ENCODE results near the gene PKD2.

DNA sequence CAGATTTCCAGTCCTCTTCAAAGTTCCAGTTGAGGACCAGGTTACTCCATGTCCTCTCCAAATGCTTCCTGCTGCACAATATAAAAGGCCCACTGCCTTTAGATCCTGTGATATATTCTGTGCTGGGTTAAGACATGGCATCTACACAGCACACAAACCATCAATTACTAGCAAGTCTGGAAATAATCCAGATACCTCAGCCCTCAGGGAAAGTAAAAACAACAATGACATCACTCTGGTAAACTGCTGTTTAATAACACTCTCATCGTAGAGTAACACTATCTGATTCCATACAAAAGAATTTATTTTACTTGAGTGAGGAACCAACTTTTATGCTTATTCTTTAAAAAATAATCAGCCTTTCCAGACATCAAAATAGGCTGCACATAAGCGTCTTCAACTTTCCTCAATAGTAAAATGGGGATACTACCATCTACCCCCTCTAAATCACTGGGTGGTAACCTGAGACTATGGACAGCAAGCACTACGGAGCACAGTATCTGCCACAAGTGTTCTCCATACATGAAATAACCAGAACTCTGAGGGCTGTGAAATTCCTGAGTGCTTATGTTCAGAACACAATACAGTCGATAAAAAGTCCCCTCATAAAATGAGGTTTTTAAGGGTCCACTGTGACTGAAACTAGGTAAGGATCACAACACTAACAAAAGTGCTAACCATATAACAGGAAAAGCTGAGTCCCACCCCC is 97.6 kb downstream of the PKD2 start:
- no peak for TF ChIP-seq POLR2A (IDR thresholded peaks at IDR 0.05)
- TF ChIP-seq, protein P1, sequence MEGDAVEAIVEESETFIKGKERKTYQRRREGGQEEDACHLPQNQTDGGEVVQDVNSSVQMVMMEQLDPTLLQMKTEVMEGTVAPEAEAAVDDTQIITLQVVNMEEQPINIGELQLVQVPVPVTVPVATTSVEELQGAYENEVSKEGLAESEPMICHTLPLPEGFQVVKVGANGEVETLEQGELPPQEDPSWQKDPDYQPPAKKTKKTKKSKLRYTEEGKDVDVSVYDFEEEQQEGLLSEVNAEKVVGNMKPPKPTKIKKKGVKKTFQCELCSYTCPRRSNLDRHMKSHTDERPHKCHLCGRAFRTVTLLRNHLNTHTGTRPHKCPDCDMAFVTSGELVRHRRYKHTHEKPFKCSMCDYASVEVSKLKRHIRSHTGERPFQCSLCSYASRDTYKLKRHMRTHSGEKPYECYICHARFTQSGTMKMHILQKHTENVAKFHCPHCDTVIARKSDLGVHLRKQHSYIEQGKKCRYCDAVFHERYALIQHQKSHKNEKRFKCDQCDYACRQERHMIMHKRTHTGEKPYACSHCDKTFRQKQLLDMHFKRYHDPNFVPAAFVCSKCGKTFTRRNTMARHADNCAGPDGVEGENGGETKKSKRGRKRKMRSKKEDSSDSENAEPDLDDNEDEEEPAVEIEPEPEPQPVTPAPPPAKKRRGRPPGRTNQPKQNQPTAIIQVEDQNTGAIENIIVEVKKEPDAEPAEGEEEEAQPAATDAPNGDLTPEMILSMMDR (IDR thresholded peaks at IDR 0.05), result no peak

All from vagina (tissue), 2 donors.